Hepatocyte (in vitro differentiated cells): ENCODE measurements around the gene TXN.

Experiments used
- EZH2 ChIP-seq: fragments of 200-600 bp; sonication (generic); IDR thresholded peaks from 2 replicates; pipeline ENCODE4 v1.6.1; 2016; ENCODE audit warnings: antibody characterized with exemption, mild to moderate bottlenecking, borderline replicate concordance
- EZH2phosphoT487 ChIP-seq: fragments of 200-600 bp; sonication (generic); IDR thresholded peaks from one replicate; pipeline ENCODE4 v1.6.1; 2018; ENCODE audit warnings: antibody characterized with exemption, mild to moderate bottlenecking, low read depth, moderate library complexity; ENCODE audit not compliant: unreplicated experiment, severe bottlenecking
- TF ChIP-seq, protein P1 (sequence below): fragments of 200-600 bp; sonication (generic); IDR thresholded peaks from 2 replicates; pipeline ENCODE4 v1.5.1; 2016; ENCODE audit warnings: antibody characterized with exemption, mild to moderate bottlenecking; ENCODE audit not compliant: poor library complexity

DNA sequence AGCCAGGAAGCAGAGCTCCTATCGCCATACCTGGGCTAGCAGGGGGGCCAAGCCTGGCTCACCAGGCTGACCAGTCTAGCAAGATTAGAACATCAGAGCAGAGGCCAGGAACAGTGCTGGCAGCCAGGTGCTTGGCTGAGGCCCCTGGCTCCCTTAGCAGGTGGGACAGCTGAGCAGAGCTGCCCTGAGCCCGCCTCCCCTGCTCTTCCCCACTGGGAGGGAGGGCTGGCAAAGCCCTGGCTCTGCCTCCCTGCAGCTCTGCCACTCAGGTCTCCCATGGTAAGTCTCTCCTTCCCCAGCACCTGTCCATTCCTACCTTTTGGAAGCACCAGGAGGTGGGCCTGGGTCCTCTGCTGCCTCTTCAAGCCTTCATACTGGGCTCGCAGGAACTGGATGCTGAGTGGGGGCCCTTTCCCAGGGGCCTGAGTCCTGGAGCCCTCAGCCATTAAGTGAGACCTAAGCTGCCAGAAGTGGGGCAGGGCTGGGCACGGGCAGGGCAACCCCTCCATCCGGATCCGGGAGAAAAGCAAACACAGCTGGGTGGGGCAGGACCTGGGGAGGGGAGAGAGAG, 49.2 kb downstream of the TXN start:
- TF ChIP-seq, protein P1, sequence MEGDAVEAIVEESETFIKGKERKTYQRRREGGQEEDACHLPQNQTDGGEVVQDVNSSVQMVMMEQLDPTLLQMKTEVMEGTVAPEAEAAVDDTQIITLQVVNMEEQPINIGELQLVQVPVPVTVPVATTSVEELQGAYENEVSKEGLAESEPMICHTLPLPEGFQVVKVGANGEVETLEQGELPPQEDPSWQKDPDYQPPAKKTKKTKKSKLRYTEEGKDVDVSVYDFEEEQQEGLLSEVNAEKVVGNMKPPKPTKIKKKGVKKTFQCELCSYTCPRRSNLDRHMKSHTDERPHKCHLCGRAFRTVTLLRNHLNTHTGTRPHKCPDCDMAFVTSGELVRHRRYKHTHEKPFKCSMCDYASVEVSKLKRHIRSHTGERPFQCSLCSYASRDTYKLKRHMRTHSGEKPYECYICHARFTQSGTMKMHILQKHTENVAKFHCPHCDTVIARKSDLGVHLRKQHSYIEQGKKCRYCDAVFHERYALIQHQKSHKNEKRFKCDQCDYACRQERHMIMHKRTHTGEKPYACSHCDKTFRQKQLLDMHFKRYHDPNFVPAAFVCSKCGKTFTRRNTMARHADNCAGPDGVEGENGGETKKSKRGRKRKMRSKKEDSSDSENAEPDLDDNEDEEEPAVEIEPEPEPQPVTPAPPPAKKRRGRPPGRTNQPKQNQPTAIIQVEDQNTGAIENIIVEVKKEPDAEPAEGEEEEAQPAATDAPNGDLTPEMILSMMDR, result no peak
- TF ChIP-seq EZH2phosphoT487, result no peak
- TF ChIP-seq EZH2, result no peak
